IMR-90 (cell line): Measurements from ENCODE around the gene SUV39H2.

ENCODE experiments used
- BHLHE40 ChIP-seq: fragments of 150-350 bp; IDR thresholded peaks from 2 replicates; pipeline ENCODE4 v1.6.1; 2016; ENCODE audit warnings: mild to moderate bottlenecking, low read depth, low read length
- CEBPB ChIP-seq: IDR thresholded peaks from 2 replicates; pipeline ENCODE4 v1.6.1; 2012; ENCODE audit warnings: low read depth, low read length, improper control_type of control experiment
- MAFK ChIP-seq: IDR thresholded peaks from 2 replicates; pipeline ENCODE4 v1.6.1; 2012; ENCODE audit warnings: low read depth, low read length, improper control_type of control experiment
- MAZ ChIP-seq: IDR thresholded peaks from 2 replicates; pipeline ENCODE4 v1.6.1; 2012; ENCODE audit warnings: low read depth, mild to moderate bottlenecking, low read length, improper control_type of control experiment, moderate library complexity, borderline replicate concordance
- POLR2A ChIP-seq: IDR thresholded peaks from 2 replicates; pipeline ENCODE4 v1.6.1; 2012; ENCODE audit warnings: mild to moderate bottlenecking, low read depth, low read length
- RAD21 ChIP-seq: IDR thresholded peaks from 2 replicates; pipeline ENCODE4 v1.6.1; 2012; ENCODE audit warnings: low read length, improper control_type of control experiment
- RFX5 ChIP-seq: IDR thresholded peaks from 2 replicates; pipeline ENCODE4 v1.8.0; 2012; ENCODE audit warnings: low read depth, mild to moderate bottlenecking, low read length, moderate library complexity
- TF ChIP-seq, protein P1 (sequence below): conservative IDR thresholded peaks from 2 replicates; pipeline ENCODE4 v1.5.1; 2012; ENCODE audit warnings: mild to moderate bottlenecking, low read depth, low read length, improper control_type of control experiment
- TF ChIP-seq, protein P2 (sequence below): fragments of 150-350 bp; IDR thresholded peaks from 2 replicates; pipeline ENCODE4 v1.6.1; 2017; ENCODE audit warnings: mild to moderate bottlenecking, antibody characterized with exemption, low read length, low read depth

DNA sequence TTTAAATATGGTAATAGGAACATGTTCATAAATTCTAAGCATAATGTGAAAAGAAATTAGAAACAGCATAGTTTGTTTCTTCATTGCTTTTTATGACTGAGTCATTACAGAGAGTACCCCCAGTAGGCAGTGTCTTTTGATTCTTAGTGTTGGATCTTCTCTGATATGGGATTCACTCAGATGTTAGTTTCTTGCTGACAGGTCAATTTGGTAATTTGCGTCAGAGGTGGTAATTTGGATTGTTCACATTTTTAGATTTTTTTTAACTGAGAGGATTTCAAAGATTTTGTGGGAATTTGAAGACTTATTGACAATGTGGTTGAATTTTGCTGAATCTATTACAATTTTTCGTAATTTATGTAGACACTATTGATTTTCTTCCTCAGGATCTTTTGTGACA is 38.5 kb upstream of the SUV39H2 start:
- TF ChIP-seq, protein P1, sequence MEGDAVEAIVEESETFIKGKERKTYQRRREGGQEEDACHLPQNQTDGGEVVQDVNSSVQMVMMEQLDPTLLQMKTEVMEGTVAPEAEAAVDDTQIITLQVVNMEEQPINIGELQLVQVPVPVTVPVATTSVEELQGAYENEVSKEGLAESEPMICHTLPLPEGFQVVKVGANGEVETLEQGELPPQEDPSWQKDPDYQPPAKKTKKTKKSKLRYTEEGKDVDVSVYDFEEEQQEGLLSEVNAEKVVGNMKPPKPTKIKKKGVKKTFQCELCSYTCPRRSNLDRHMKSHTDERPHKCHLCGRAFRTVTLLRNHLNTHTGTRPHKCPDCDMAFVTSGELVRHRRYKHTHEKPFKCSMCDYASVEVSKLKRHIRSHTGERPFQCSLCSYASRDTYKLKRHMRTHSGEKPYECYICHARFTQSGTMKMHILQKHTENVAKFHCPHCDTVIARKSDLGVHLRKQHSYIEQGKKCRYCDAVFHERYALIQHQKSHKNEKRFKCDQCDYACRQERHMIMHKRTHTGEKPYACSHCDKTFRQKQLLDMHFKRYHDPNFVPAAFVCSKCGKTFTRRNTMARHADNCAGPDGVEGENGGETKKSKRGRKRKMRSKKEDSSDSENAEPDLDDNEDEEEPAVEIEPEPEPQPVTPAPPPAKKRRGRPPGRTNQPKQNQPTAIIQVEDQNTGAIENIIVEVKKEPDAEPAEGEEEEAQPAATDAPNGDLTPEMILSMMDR: no peak
- no peak for TF ChIP-seq POLR2A
- no peak for TF ChIP-seq MAZ
- no peak for TF ChIP-seq RAD21
- no peak for TF ChIP-seq RFX5
- TF ChIP-seq CEBPB: no peak
- TF ChIP-seq BHLHE40: no peak
- TF ChIP-seq, protein P2, sequence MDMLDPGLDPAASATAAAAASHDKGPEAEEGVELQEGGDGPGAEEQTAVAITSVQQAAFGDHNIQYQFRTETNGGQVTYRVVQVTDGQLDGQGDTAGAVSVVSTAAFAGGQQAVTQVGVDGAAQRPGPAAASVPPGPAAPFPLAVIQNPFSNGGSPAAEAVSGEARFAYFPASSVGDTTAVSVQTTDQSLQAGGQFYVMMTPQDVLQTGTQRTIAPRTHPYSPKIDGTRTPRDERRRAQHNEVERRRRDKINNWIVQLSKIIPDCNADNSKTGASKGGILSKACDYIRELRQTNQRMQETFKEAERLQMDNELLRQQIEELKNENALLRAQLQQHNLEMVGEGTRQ: no peak
- peak; percentile 42; the same call in 1 of the 2 replicates for TF ChIP-seq MAFK
